LoVo (cell line): ENCODE data around the gene LMNA.

Source experiments
- DNase-seq: peaks from one replicate; pipeline ENCODE4 v3.0.0-alpha.2; 2016; ENCODE audit warnings: low spot score

The LMNA gene

DNA sequence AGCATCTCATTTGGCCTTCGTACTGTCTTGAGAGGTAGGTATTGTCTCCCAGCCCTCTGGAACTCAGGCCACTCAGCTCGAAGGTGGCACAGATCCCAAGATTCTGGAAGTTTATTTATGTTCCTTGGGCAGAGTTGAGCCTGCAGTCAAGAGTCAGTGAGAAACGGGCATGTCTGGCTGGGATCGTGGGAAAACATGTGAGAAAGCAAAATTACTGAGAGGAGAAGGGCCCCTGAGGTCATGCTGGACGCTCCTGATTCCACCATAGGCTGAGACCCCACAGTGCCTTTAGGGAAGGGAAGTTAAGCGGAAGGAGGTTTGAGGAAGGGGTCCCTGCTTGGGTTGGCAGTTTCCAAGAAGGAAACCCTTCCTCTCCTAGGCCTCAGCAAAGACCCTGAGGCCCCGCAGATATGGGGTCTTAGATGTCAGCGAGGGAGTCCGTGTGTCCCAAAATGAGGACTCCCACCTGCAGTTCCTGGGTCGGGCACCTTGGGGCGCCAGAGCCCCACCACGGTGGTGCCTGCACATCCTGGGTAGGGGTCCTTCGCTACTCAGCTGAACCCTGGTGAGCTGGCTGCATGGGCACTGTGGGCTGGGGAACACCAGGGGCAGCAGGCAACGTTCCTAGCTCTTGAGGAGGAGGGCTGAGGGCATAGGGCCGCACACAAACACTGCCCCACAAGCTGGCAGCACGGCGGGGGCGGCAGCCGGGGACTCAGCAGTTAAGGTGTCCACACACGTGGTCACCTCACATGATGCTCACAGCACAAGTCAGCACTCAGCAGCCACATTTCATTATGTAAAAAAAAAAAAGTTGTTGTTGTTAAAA is 26.6 kb downstream of the LMNA start:
- no peak for DNase-seq

DNA sequence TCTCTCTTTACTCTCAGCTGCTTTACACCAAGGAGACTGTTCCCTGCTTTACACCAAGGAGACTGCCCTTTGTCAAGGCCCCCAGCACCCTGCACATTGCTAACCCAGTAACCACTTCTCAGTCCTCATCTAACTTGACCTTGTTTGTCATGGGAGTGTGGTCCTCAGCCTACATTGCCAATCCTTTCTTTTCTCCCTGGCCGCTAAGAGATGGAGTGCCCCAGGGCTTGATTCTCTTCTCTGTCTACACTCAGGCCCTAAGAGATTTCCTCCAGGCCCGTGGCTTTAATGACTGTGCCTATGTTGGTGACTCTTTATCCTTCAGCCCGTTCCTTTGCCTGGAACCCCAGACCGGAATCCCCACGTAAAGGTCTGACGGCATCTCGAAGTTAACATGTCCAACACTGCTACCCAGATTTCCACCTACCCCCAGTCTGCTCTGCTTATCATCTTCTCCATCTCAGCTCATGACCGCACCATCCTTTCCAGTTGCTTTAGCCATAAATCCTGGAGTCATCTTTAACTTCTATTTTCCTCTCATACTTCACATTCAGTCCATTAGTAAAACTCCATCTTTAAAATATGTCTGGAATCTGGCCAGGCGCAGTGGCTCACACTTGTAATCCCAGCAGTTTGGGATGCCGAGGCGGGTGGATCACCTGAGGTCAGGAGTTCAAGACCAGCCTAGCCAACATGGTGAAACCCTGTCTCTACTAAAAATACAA is 29.4 kb downstream of the LMNA start:
- DNase-seq = no peak

DNA sequence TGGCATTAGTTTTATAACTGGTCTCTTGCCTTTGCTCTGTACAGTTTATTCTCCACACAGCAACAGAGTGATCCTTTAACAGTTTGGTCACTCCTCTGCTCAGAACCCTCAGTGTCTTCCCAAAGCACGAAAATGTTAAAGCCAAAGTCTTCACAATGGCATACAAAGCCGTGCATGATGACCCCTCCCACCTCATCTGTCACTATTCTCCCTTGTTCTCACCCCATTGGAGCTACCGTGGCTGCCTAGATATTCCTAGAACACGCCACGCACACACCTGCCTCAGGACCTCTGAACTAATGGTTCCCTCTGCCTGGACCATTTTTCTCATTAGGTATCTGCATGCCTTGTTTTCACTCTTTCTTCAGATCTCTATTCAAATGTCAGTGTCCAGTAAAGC is 30.2 kb downstream of the LMNA start:
- no peak for DNase-seq

DNA sequence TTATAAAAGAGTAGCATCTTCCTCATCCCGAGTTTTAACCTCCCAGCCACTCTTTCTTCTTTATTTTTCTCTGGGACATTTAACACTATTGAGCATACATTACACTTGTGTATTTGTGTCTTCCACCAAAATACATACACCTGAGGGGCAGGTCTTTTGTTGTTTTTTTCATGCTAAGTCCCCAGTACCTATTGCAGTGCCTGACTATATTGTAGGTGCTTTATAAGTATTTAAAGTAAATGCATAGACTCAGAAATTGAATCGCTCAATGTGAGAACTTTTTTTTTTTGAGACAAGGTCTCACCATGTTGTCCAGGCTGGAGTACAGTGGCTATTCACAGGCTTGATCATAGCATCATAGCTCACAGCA is 31.1 kb downstream of the LMNA start:
- DNase-seq = no peak

DNA sequence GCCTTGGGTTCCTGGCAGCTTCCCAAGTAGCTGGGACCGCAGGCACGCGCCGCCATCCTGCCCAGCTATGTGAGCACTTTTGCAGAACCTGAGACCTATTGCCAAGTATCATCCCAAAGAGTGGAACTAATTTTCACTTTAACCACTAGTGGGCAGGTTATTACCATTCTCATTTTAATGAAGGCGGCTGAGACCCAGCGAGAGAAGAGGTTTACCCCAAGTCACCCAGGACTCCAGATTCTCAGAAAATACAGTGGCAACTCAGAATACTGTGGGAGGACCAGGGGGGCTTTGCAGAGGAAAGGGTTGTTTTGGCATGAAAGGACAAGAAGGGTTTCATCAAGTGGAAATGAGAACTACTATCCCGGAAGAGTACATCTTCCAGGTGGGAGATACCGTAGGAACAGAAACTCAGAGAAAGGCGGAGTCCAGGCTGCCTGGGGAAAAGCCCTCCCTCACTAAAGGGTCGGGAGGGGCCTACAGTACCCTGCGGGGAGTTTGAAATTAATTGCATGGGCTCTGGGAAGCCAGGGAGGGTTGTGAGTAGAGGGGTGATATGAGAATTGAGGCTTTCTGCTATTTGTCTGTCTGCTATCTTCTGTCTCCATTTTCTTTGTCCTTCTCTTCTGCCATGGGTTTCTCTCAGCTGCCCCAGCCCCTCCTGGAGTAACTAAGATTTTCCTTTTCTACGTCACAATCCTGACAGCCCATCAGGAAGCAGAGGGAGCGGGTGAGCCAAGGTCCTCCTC is 31.7 kb downstream of the LMNA start:
- DNase-seq = peak; percentile 84

DNA sequence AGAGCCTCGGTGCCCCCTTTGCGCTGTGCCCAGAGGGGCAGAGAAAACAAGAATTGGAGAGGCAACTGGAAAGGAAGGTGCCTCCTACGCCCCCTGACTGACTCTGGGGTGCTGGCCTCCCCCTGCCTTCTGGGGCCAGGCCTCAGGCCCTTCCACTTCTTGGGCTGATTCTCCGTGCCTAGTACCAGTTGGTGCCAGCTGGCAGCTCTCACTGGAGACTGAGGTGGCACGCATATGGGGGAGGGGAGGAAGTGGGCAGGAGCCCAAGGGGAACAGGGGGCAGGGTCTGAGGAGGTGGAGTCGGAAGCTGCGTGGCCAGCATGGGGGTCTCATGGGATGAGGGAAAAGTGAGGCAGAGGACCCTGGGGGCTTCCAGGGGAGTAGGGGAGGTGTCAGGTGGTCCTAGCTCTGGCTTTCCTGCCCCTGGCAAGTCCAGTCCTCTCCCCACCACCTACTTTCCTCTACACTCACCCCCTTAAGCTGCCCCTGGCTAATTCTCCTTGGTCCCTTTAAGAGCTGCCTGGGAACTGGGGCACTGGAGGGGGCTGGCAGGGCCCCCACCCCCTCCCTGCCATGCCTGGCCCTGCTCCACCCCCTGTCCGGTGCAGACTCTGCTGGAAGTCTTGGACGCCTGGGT is 32.4 kb downstream of the LMNA start:
- no peak for DNase-seq

DNA sequence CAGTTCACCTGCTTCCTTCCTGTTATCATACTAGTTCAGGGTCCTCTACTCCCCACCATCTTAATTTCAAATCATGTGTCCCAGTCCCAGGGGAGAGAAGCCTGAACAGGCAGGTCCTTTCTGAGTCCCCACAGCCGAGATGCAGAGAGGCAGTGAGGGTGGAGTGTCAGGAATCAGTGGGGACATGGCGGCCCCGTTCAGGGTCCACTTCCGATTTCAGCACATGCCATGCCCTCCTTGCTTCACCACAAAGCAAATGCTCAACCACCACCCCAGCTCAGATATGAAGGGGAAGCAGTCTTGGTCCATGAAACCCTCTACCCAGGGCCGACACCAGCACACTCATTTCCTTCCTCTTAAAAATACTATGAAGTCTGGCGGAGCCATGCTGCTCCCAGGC is 33.7 kb downstream of the LMNA start:
- DNase-seq = no peak

DNA sequence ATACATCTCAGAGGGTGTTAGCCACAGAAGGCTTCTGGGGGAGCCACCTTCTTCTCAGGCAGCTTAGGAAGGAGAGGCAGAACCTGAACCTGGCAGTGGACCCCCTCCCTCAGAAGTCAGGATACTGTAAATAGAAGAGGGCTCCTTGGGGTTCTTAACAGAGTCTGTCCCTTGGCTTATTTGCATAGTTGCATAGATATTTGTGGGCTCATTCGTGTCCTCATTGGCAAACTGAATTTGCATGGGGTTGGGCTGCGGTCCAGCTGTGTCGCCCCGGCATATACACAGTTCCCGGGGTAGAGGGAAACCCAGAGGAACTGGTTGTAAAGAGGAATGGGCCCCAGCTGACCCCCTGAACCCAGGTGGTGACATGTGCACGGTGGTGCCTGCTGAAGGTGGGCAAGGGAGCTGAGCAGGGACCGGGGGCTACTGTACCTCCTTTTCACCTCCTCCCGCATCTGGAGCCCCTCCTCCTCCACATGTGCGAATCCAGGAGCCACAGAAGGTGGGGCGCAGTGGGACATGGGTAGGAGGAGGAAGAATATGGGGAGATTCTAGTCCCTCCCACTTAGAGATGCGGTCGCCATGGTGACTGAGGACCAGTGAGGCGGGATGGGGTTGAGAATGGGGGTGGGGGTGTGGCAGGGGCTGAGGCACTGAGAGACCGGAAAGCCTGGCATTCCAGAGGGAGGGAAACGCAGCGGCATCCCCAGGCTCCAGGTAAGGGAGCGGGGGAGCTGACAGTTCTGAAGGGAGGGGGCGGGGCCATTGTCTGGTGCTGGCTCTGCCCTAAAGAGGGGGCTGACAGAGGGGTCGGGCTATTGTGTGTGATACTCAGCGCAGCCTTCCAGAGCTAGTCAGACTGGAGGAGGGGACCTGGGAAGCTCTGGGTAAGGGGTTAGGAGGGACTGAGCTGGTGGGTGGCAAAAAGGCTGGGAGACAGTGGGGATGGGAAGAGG is 35.1 kb downstream of the LMNA start:
- no peak for DNase-seq

DNA sequence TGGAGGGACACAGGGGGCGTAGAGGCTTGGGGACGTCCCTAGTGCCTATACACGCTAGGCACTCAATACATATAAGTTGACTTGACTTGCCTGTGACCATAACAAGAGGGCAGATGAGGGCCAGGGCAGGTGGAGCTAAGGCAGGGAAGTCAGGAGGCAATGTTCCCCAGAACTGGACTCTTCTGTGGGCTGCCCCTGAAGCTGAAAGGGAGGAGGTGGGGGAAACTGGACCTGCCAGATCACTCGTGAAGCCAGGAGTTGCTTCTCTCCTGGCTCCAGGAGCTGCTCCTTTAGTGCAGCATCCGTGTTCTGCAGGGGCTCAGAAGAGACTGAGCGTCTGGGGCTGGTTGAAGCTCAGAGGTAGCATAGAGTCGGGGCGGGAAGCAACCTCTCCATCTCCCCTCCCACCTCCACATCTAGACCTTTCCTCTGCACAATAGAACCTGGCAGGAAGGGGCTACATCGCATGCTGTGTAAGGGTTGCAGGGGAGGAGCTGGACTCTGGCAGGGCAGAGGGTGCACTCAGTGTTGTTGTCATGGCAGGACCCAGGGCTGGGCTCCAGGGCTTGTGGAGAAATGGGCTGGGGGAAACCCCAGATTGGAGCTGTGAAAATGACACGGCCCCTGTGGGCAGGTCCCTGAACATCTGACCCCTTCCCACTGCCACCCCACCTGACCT is 36.0 kb downstream of the LMNA start:
- no peak for DNase-seq

DNA sequence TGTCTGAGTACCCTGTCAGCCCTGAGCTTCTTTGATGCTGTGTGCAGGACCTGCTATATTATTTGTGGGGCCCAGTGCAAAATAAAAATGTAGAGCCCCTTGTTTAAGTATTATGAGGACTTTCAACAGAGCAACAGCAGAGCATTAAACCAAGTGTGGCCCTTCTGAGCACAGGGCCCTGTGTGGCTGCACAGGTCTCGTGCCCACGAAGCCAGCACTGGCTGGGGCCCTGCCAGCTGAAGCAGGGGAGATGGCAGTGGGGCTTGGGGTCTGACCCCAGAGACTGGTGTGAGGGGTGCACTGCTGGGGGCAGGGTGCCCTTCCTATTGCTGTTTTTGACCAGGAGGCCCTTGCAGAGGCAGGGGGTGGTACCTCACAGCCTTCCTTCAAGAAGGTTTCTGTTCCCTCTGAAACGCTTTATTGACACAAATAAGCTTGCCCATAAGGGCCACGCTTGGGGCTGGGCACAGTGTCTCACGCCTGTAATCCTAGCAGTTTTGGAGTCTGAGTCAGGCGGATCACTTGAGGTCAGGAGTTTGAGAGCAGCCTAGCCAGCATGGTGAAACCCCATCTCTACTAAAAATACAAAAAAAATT is 36.7 kb downstream of the LMNA start:
- no peak for DNase-seq

DNA sequence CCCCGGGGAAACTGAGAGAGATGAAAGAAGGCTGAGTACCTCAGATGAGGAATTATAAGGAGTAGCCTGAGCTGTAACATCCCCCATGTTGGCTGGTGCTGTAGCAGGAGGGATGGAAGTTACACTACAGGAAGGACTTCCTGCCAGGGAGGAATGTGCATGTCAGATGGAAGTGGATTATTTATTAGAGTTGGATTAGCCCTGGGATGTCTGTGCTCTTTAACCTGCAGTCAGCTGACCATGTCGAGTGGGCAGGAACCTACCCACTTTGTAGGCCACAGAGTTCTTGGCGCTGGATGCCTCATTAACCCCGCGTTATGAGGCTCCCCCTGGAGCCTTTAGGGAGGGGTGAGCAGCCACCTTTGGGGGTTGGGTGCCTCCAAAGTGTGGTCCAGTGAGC is 38.1 kb downstream of the LMNA start:
- no peak for DNase-seq

DNA sequence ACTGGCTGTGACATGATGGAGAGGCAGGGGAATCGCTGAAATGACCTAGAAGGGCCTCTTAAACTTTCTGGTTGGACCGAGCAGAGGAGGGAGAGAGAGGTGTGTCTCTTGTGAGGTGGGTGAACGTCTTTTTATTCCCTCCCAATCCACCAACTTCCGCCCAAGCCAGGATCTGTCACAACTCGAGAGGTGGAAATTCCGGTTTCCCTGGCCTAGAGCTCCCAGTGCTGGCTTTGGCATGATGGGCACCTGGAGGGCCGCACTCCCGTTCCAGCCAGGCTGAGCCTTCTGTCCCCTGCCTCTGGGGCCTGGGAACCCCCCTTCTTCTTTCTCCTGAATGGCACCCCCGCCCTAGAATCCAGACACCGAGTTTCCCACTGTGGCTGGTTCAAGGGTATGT is 38.9 kb downstream of the LMNA start, which contains the start of gene SEMA4A:
Gene SEMA4A, plus strand, starts transcription at position 224 of the 400 bp plus-strand sequence. CDS start 994 bp downstream, outside the sequence.
- DNase-seq = no peak

DNA sequence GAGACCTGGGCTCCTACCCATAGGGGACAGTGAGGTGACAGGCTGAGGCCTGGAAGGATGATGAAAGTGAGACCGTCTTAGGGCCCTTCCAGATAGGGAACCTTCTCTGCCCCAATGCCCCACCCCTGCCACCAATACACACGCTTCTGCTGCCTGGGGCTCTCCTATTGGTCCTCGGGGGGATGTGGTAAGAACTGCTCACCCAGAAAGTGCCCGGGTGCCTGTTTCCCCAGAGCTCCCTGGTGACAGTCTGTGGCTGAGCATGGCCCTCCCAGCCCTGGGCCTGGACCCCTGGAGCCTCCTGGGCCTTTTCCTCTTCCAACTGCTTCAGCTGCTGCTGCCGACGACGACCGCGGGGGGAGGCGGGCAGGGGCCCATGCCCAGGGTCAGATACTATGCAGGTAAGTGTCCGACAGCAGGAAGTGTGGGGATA is 39.8 kb downstream of the LMNA start:
- DNase-seq = no peak

DNA sequence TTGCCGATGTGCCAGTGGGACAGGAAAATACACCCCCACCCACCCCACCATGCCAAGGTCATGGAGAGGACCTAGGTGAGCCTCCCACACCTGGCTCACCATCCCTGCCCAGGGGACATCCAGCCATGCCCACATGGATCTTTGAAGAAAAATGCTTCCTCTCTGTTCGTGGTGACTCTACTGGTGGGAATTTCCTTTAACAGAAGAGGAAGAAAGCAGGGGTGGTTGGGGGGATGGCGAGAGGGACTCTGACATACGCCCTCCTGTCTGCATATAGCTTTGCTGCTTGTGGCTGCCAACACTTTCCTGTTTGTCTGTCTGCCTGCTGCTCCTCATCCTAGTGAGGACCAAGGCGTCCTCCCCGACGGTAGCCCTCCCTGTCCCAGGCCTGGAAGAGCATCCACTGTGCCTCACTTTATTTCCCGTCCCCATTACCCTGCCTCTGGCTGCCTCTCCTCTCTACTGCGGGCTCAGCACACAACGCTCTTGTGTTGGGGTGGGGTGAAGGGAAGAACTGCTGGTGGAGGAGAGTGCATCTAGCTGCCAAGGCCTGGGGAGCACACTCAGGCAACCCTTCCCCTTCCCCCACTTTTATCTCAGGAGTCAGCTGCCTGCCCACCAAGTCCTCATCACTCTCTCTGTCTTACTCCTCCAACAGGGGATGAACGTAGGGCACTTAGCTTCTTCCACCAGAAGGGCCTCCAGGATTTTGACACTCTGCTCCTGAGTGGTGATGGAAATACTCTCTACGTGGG is 41.4 kb downstream of the LMNA start:
- no peak for DNase-seq

DNA sequence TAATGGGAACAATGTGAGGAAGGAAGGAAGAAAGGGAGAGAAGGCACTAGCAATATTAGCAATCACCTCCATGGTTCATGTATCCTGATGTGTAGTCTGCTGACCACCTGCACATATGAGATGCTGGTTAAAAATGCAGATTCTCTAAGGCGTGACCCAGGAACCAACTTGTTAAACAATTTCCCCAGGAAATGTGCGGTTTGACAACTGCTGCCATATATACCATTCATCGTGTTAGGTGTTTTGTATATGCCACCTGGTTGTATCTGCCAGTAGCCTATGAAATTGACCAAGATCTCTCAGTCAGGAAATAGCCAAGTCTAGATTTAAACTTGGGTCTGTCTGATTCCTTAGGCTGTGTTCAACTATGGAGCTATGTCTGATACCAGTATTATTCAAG is 43.0 kb downstream of the LMNA start:
- no peak for DNase-seq

DNA sequence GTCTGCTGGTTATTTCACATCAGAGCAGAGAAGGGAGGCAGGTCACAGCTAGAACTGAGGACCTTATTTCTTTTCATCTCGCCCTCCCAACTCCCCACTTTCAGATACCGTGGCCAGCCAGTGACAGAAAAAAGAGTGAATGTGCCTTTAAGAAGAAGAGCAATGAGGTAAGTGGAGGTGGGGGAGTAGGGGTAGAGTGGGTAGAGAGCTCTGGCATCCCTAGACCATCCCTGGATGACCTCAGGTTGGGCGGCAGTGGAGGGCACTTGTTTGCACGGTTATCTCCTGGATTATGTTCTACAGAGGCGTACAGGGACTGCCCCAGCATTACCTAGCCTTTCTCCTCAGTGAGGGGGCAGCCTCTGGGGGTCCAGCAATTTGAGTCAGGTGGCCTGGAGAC is 43.5 kb downstream of the LMNA start:
- no peak for DNase-seq

DNA sequence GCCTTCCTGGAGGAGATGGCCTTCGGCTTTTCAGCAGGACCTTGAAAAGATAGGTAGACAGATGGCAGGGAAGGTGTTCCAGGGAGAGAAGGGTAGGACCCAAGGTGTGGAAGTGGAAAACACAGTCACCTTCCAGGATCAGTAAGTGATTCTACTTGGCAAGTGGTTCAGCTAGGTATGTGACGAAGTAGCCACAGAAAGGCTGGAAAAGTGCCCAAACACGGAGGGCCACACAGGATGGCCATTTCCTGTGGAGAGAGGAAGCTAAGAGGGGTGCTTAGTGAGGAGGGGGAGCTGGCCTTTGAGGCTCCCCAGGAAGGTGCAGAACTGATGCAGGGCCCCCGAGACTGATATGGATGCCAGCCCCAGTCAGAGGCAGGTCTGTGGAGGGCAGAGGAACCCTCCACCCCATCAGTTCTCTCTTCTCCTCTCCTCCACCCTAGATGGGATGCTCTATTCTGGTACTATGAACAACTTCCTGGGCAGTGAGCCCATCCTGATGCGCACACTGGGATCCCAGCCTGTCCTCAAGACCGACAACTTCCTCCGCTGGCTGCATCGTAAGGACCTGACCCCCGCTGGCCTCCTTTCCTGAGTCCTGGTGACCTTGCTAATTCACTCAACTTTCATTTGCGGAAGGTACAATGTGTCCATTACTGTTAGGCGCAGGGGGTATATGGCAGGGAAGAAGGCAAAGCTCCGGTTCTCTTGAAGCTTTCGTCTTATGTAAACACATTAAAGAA is 45.7 kb downstream of the LMNA start:
- DNase-seq = no peak

DNA sequence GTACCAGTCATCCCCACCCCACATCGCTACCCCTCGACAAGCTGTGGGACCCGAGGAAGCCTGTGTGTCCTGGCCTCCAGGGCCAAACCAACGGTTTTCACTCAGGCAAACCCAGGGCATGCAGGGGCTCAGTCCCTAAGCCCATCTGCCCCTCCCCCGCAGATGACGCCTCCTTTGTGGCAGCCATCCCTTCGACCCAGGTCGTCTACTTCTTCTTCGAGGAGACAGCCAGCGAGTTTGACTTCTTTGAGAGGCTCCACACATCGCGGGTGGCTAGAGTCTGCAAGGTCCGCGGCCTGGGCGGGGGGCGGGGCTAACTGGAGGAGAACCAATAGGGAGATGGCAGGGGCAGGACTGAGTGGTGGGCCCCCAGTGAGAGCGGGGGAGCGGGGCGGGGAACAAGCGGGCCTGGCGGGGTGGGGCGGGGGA is 46.2 kb downstream of the LMNA start:
- no peak for DNase-seq
